ENCODE measurements around the gene EEA1. TPM values are rescaled to one million over a fixed set of nuclear protein-coding genes. Genes with fewer than 3 reads are reported as not detected.

EEA1 gene
- total and polyA plus RNA-seq, 2 of the 4 experiments (the other 2 are of a cell fraction): 4.6 to 12.5 TPM

DNA sequence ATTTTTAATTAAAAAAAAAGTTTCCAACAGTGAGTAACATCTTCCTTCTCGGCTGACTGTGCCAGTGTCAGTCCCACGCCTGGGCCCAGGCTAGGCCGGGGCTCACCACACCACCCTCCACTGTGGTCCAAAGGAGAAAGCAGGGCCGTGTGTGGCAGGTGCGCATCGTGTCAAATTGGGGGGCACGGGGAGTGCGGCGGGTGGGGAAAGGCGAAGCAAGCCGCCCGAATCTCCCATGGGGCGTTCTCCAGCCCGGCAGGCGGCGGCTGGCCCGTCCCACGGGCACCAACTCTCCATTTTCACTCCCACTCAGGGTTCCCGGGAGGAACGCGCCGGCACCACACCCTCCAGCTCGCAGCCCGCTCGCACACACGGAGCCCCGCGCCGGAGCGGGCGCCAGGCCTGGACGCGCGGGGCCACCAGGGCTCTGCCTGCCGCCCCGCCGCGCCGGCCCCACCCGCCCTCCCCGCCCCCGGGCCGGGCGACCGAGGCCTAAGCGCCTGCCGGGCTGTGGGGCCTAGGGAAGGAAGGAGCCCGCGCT is 604 bp downstream of the EEA1 start:
- ChIA-PET POLR2A (ENCODE audit: unreplicated experiment) (interaction anchor here (0.7 kb wide), 1 partner anchor 209 kb away, joined by 3 read pairs; no protein-coding TSS in a partner anchor), CTCF (interaction anchor here (1.0 kb wide), 1 partner anchor 59 kb away, joined by 7 read pairs; no protein-coding TSS in a partner anchor)
- Histone ChIP-seq H3K9me1 (ENCODE audit: insufficient read depth, low read length) (peaks cover 6% of the 10 kb centered on the region), H3K9me3 (ENCODE audit: control insufficient read depth, insufficient read depth, low read length) (no peaks in the 10 kb centered on the region), H3K4me1 (ENCODE audit: control insufficient read depth, insufficient read depth, low read length) (peaks cover 8% of the 10 kb centered on the region), H3K23ac (ENCODE audit: low read depth, low read length) (peak overlapping the region; percentile 85), H4K5ac (ENCODE audit: low read depth, low read length) (peak overlapping the region; percentile 85), H3K14ac (replicated peaks; ENCODE audit: low read depth, low read length) (peak overlapping the region; percentile 96), H3K56ac (ENCODE audit: extremely low read depth, insufficient read depth, low read length) (peak overlapping the region; percentile 83), H2BK120ac (ENCODE audit: low read depth, low read length) (peak overlapping the region; percentile 73; the same call in 1 of the 2 replicates), H3K9ac (ENCODE audit: low read depth, low read length) (peak overlapping the region; percentile 99), H4K91ac (ENCODE audit: insufficient read depth, low read depth, low read length) (peak overlapping the region; percentile 65), H4K8ac (ENCODE audit: low read depth in 2 of 2, low read length in 2 of 2) (peak overlapping the region; percentile 80 to 83), H2AFZ (replicated peaks; ENCODE audit: low read length, poor library complexity) (peak overlapping the region; percentile 87), H3K18ac (ENCODE audit: low read depth, low read length) (peak overlapping the region; percentile 79), H3K27ac (ENCODE audit: insufficient read depth, low read length) (peak overlapping the region; percentile 100), H3K4me2 (ENCODE audit: low read depth, low read length) (peak overlapping the region; percentile 98), H3K27me3 (ENCODE audit: control insufficient read depth, insufficient read depth, low read length) (no peaks in the 10 kb centered on the region), H3K4me3 (ENCODE audit: insufficient read depth, low read depth, low read length) (peak overlapping the region; percentile 86), H2AK9ac (replicated peaks; ENCODE audit: low read depth, low read length, poor library complexity) (peak overlapping the region; percentile 91), H3K79me1 (ENCODE audit: low read depth in 1 of 2, low read length in 2 of 2) (peaks cover 4 to 27% of the 10 kb centered on the region in 2 experiments; a peak in 2 of 4 replicates), H2BK5ac (ENCODE audit: low read depth, low read length, poor library complexity, severe bottlenecking) (peak overlapping the region; percentile 93), H4K20me1 (ENCODE audit: insufficient read depth, low read length) (peaks cover 19% of the 10 kb centered on the region), H2BK15ac (ENCODE audit: low read depth, low read length) (no peak overlapping the region), H2BK20ac (ENCODE audit: low read depth, low read length) (no peak overlapping the region; the same call in 1 of the 2 replicates), H3K4ac (ENCODE audit: low read depth, low read length) (peak overlapping the region; percentile 94), H2AK5ac (ENCODE audit: low read depth, low read length) (peak overlapping the region; percentile 90), H3K36me3 (ENCODE audit: control insufficient read depth, insufficient read depth, low read length) (no peaks in the 10 kb centered on the region)
- no TSS peak for BruUV-seq (replicated peaks)
- in situ Hi-C loops (cut with MboI; ENCODE audit: low sequenced_read_pairs): no loop called here
- WGBS, 2 experiments (ENCODE audit: extremely low coverage in 2 of 2, insufficient read length in 1 of 2): 0% methylated on average over 4 of the region's 49 CpGs; no CpG with 5 or more reads in 1 of the 2 experiments
- dilution Hi-C loops (cut with HindIII; ENCODE audit: low sequenced_read_pairs, unreplicated experiment): no loop called here
- TF ChIP-seq, protein P1, sequence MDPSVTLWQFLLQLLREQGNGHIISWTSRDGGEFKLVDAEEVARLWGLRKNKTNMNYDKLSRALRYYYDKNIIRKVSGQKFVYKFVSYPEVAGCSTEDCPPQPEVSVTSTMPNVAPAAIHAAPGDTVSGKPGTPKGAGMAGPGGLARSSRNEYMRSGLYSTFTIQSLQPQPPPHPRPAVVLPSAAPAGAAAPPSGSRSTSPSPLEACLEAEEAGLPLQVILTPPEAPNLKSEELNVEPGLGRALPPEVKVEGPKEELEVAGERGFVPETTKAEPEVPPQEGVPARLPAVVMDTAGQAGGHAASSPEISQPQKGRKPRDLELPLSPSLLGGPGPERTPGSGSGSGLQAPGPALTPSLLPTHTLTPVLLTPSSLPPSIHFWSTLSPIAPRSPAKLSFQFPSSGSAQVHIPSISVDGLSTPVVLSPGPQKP (IDR thresholded peaks at IDR 0.05; ENCODE audit: borderline replicate concordance, low read depth, low read length): no peak
- 0 out of 2 replicates have a peak, but pooled peaks have one; percentile 41 for TF ChIP-seq MXI1 (IDR thresholded peaks at IDR 0.05; ENCODE audit: borderline replicate concordance, low read depth, low read length)
- no peak for DNase-seq
- peak; percentile 33 for ATAC-seq (ENCODE audit: low read depth)
- intact Hi-C loops (cut with micrococcal nuclease): loop anchor here (5.0 kb wide), 2 partner anchors 44 to 489 kb away; no protein-coding TSS in a partner anchor
